ENCODE results near the gene OSBPL6.
"Not testable (repeated sequence)": the region's sequence is repeated elsewhere in the genome, so short reads cannot be mapped to it uniquely, and the experiment has no call there.

Gene OSBPL6

DNA sequence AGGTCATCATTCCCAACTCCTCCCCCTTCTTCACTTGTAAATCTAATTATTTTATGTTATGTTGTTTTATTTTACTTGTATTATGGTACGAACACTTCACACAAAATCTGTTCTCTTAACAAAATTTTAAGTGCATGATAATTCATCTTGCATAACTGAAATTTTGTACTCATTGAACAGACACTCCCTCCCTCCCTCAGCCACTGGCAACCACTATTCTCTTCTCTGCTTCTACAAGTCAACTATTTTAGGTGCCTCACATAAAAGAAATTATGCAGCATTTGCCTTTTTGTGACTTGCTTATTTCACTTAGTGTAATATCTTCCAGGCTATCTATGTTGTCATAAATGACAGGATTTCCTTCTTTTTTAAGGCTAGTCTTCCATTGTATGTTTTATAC, 30.4 kb upstream of the OSBPL6 start:
- H2AFZ ChIP-seq (ENCODE audit: low read length) = peak overlapping the region; percentile 53; the same call in 1 of the 2 replicates

DNA sequence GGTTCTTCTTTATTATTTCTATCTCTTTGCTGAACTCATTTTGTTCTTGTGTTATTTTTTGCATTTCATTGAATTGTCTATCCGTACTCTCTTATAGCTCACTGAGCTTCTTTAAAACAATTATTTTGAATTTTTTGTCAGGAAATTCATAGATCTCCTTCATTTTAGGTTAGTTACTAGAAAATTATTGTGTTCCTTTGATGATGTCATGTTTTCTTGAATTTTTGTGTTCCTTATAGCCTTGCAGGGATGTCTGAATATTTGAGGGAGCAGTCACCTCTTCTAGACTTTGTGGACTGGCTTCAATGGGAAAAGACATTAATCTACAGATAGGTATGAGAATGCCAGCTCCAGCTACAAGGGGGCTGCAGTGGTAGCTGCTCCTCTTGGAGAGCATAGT, 20.7 kb upstream of the OSBPL6 start:
- no peaks in the 10 kb centered on the region for H3K36me3 ChIP-seq (ENCODE audit: insufficient read depth, low read length)
- H3K4me2 ChIP-seq (ENCODE audit: low read depth, low read length, poor library complexity, severe bottlenecking) = no peak overlapping the region
- H2AFZ ChIP-seq (ENCODE audit: low read length) = no peak overlapping the region
- no peaks in the 10 kb centered on the region for H3K9me3 ChIP-seq (ENCODE audit: insufficient read depth, low read depth, low read length)
- no peak overlapping the region for H3K9ac ChIP-seq (ENCODE audit: low read depth, low read length, poor library complexity, severe bottlenecking)
- no peaks in the 10 kb centered on the region for H3K27me3 ChIP-seq (ENCODE audit: insufficient read depth, low read length, poor library complexity, severe bottlenecking)
- no peaks in the 10 kb centered on the region for H3F3A ChIP-seq (ENCODE audit: low read depth)
- no peaks in the 10 kb centered on the region for H3K9me2 ChIP-seq (replicated peaks; ENCODE audit: low read depth, low read length)
- H3K4me1 ChIP-seq (ENCODE audit: insufficient read depth, low read length, poor library complexity, severe bottlenecking) = no peaks in the 10 kb centered on the region
- H3K4me3 ChIP-seq (ENCODE audit: low read length, poor library complexity, severe bottlenecking) = no peak overlapping the region
- H3K79me2 ChIP-seq (ENCODE audit: insufficient read depth, low read length) = no peaks in the 10 kb centered on the region
- TF ChIP-seq EZH2phosphoT487 (IDR thresholded peaks at IDR 0.05; ENCODE audit: borderline replicate concordance) (no peak), CTCF (conservative IDR thresholded peaks at IDR 0.05; ENCODE audit: low read length) (no peak)
- H4K20me1 ChIP-seq (ENCODE audit: insufficient read depth, low read length, poor library complexity, severe bottlenecking) = no peaks in the 10 kb centered on the region

More for the DNA sequence above, 30.4 kb upstream of the OSBPL6 start:
- no peak overlapping the region for H3K9ac ChIP-seq (ENCODE audit: low read depth, low read length, poor library complexity, severe bottlenecking)
- H3K9me2 ChIP-seq (replicated peaks; ENCODE audit: low read depth, low read length) = no peaks in the 10 kb centered on the region
- TF ChIP-seq CTCF (conservative IDR thresholded peaks at IDR 0.05; ENCODE audit: low read length) (no peak), EZH2phosphoT487 (IDR thresholded peaks at IDR 0.05; ENCODE audit: borderline replicate concordance) (no peak)
- no peak overlapping the region for H3K4me2 ChIP-seq (ENCODE audit: low read depth, low read length, poor library complexity, severe bottlenecking)
- no peaks in the 10 kb centered on the region for H4K20me1 ChIP-seq (ENCODE audit: insufficient read depth, low read length, poor library complexity, severe bottlenecking)
- no peaks in the 10 kb centered on the region for H3K27me3 ChIP-seq (ENCODE audit: insufficient read depth, low read length, poor library complexity, severe bottlenecking)
- H3K9me3 ChIP-seq (ENCODE audit: insufficient read depth, low read depth, low read length) = no peaks in the 10 kb centered on the region
- H3F3A ChIP-seq (ENCODE audit: low read depth) = no peaks in the 10 kb centered on the region
- no peak overlapping the region for H3K4me3 ChIP-seq (ENCODE audit: low read length, poor library complexity, severe bottlenecking)
- no peaks in the 10 kb centered on the region for H3K79me2 ChIP-seq (ENCODE audit: insufficient read depth, low read length)
- H3K4me1 ChIP-seq (ENCODE audit: insufficient read depth, low read length, poor library complexity, severe bottlenecking) = no peaks in the 10 kb centered on the region
- H3K36me3 ChIP-seq (ENCODE audit: insufficient read depth, low read length) = no peaks in the 10 kb centered on the region

- Histone ChIP-seq H2AFZ (ENCODE audit: low read length) (no peak overlapping the region), H3K36me3 (ENCODE audit: insufficient read depth, low read length) (no peaks in the 10 kb centered on the region), H3K9ac (ENCODE audit: low read depth, low read length, poor library complexity, severe bottlenecking) (no peak overlapping the region), H3K79me2 (ENCODE audit: insufficient read depth, low read length) (no peaks in the 10 kb centered on the region), H3K27me3 (ENCODE audit: insufficient read depth, low read length, poor library complexity, severe bottlenecking) (no peaks in the 10 kb centered on the region), H3K4me1 (ENCODE audit: insufficient read depth, low read length, poor library complexity, severe bottlenecking) (no peaks in the 10 kb centered on the region), H3K9me2 (replicated peaks; ENCODE audit: low read depth, low read length) (no peaks in the 10 kb centered on the region), H3K4me3 (ENCODE audit: low read length, poor library complexity, severe bottlenecking) (no peak overlapping the region), H3F3A (ENCODE audit: low read depth) (no peaks in the 10 kb centered on the region), H3K9me3 (ENCODE audit: insufficient read depth, low read depth, low read length) (no peaks in the 10 kb centered on the region), H3K4me2 (ENCODE audit: low read depth, low read length, poor library complexity, severe bottlenecking) (no peak overlapping the region), H4K20me1 (ENCODE audit: insufficient read depth, low read length, poor library complexity, severe bottlenecking) (no peaks in the 10 kb centered on the region)
- TF ChIP-seq CTCF (conservative IDR thresholded peaks at IDR 0.05; ENCODE audit: low read length) = no peak
- TF ChIP-seq EZH2phosphoT487 (IDR thresholded peaks at IDR 0.05; ENCODE audit: borderline replicate concordance) = no peak
These were observed 17.1 kb upstream of the OSBPL6 start for GRCh38 chr2:178177066-178177679.

GRCh38 chr2:178180648-178181047, 13.7 kb upstream of the OSBPL6 start:
- not testable (repeated sequence) for H3K4me3 ChIP-seq (ENCODE audit: low read length, poor library complexity, severe bottlenecking); H3K9me2 ChIP-seq (replicated peaks; ENCODE audit: low read depth, low read length); H3K79me2 ChIP-seq (ENCODE audit: insufficient read depth, low read length); H3K9ac ChIP-seq (ENCODE audit: low read depth, low read length, poor library complexity, severe bottlenecking); H2AFZ ChIP-seq (ENCODE audit: low read length); H3K36me3 ChIP-seq (ENCODE audit: insufficient read depth, low read length); H3K4me2 ChIP-seq (ENCODE audit: low read depth, low read length, poor library complexity, severe bottlenecking); H4K20me1 ChIP-seq (ENCODE audit: insufficient read depth, low read length, poor library complexity, severe bottlenecking); H3K27me3 ChIP-seq (ENCODE audit: insufficient read depth, low read length, poor library complexity, severe bottlenecking); H3F3A ChIP-seq (ENCODE audit: low read depth); H3K4me1 ChIP-seq (ENCODE audit: insufficient read depth, low read length, poor library complexity, severe bottlenecking); H3K9me3 ChIP-seq (ENCODE audit: insufficient read depth, low read depth, low read length)
